Neural progenitor cell (in vitro differentiated cells): Measurements from ENCODE around the gene TBX22. TPM values are rescaled to one million over a fixed set of nuclear protein-coding genes. Genes with fewer than 3 reads are reported as not detected.

Experiments
- DNase-seq: peaks from one replicate; pipeline ENCODE4 v3.0.0-alpha.2; 2016; ENCODE audit warnings: low spot score
- H2AFZ ChIP-seq: fragments of 200-600 bp; sonication (generic); replicated peaks from 2 replicates; pipeline ENCODE4 v1.6.1; 2016; ENCODE audit warnings: antibody characterized with exemption
- H3F3A ChIP-seq: fragments of 200-600 bp; sonication (generic); 2 replicates; pipeline ENCODE4 v1.6.1; 2016; ENCODE audit warnings: antibody characterized with exemption, low read depth
- H3K27ac ChIP-seq: fragments of 200-600 bp; sonication (generic); 2 replicates; pipeline ENCODE4 v1.5.1; 2016; ENCODE audit warnings: mild to moderate bottlenecking
- H3K27me3 ChIP-seq: fragments of 200-600 bp; sonication (generic); 2 replicates; pipeline ENCODE4 v1.6.1; 2016; ENCODE audit warnings: mild to moderate bottlenecking, moderate library complexity
- H3K36me3 ChIP-seq: fragments of 200-600 bp; sonication (generic); 2 replicates; pipeline ENCODE4 v1.5.1; 2016
- H3K4me1 ChIP-seq: fragments of 200-600 bp; sonication (generic); 2 replicates; pipeline ENCODE4 v1.6.1; 2016; ENCODE audit warnings: mixed run types
- H3K4me2 ChIP-seq: fragments of 200-600 bp; sonication (generic); 2 replicates; pipeline ENCODE4 v1.6.1; 2016
- H3K4me3 ChIP-seq: fragments of 200-600 bp; sonication (generic); 2 replicates; pipeline ENCODE4 v1.5.1; 2016
- H3K79me2 ChIP-seq: fragments of 200-600 bp; sonication (generic); 2 replicates; pipeline ENCODE4 v1.6.1; 2016; ENCODE audit warnings: low read depth
- H3K9ac ChIP-seq: fragments of 200-600 bp; sonication (generic); 2 replicates; pipeline ENCODE4 v1.6.1; 2016
- H3K9me3 ChIP-seq: fragments of 200-600 bp; sonication (generic); 2 replicates; pipeline ENCODE4 v1.5.1; 2016; ENCODE audit warnings: low read depth
- H4K20me1 ChIP-seq: fragments of 200-600 bp; sonication (generic); 2 replicates; pipeline ENCODE4 v1.6.1; 2016; ENCODE audit warnings: low read depth
- H3K27ac Mint-ChIP-seq: 3 replicates; pipeline ENCODE4 v1.8.0; 2021; ENCODE audit warnings: mixed read lengths
- H3K27me3 Mint-ChIP-seq: 2 replicates; pipeline ENCODE4 v1.8.0; 2022; ENCODE audit warnings: low read depth, mild to moderate bottlenecking, inconsistent platforms, moderate library complexity, mixed read lengths; ENCODE audit not compliant: insufficient read depth
- H3K36me3 Mint-ChIP-seq: 3 replicates; pipeline ENCODE4 v1.8.0; 2021; ENCODE audit warnings: mixed read lengths
- H3K4me1 Mint-ChIP-seq: 3 replicates; pipeline ENCODE4 v1.8.0; 2021; ENCODE audit warnings: mixed read lengths
- H3K4me3 Mint-ChIP-seq: 3 replicates; pipeline ENCODE4 v1.8.0; 2021; ENCODE audit warnings: mild to moderate bottlenecking, moderate library complexity, mixed read lengths
- H3K9me3 Mint-ChIP-seq: 3 replicates; pipeline ENCODE4 v1.8.0; 2020; ENCODE audit warnings: mixed read lengths
- EZH2 ChIP-seq: fragments of 200-600 bp; sonication (generic); IDR thresholded peaks from 2 replicates; pipeline ENCODE4 v1.6.1; 2017; ENCODE audit warnings: antibody characterized with exemption, mild to moderate bottlenecking, moderate library complexity
- EZH2phosphoT487 ChIP-seq: fragments of 200-600 bp; sonication (generic); IDR thresholded peaks from 2 replicates; pipeline ENCODE4 v1.6.1; 2017; ENCODE audit warnings: antibody characterized with exemption
- total RNA-seq: library from RNA; depleted of rRNA; stranded (reverse); fragments of >200 nt; gene quantifications from 2 replicates; pipeline ENCODE4 v1.2.3, GENCODE V29; 2015; ENCODE audit warnings: low replicate concordance
- TF ChIP-seq, protein P1 (sequence below): fragments of 200-600 bp; sonication (generic); IDR thresholded peaks from 2 replicates; pipeline ENCODE4 v1.5.1; 2017; ENCODE audit warnings: antibody characterized with exemption, mild to moderate bottlenecking

TBX22 gene
- total RNA-seq, 1 donor from 2014 or later: 1.0 TPM

DNA sequence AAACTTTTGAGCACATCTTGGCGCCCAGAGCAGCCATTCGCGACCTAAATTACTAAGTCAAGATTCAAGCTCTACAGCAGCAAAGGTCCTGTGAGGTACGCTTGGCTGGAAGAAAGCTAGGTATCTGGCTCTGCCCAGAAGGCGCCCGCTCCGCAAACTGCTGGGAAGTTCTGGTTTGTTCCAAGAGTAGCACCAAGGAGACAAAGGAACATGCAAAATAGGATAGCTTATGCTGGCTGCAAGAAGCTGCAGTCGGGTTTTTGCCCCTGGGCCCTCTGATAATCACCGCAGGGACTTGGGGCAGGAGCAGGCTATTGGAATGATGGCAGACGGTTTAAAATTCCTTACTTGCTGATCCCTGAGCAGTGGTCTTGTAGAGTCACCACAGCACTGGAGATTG, 3.0 kb upstream of the TBX22 start:
- Histone ChIP-seq H2AFZ (no peak overlapping the region), H3K27ac (no peak overlapping the region), H3K9me3 (peaks cover 4% of the 10 kb centered on the region), H3K27me3 (no peaks in the 10 kb centered on the region), H3F3A (no peaks in the 10 kb centered on the region), H3K9ac (no peak overlapping the region), H4K20me1 (no peaks in the 10 kb centered on the region), H3K36me3 (no peaks in the 10 kb centered on the region), H3K79me2 (no peaks in the 10 kb centered on the region), H3K4me1 (no peaks in the 10 kb centered on the region), H3K4me3 (no peak overlapping the region), H3K4me2 (no peak overlapping the region)
- TF ChIP-seq EZH2phosphoT487 (no peak), EZH2 (no peak)
- TF ChIP-seq, protein P1, sequence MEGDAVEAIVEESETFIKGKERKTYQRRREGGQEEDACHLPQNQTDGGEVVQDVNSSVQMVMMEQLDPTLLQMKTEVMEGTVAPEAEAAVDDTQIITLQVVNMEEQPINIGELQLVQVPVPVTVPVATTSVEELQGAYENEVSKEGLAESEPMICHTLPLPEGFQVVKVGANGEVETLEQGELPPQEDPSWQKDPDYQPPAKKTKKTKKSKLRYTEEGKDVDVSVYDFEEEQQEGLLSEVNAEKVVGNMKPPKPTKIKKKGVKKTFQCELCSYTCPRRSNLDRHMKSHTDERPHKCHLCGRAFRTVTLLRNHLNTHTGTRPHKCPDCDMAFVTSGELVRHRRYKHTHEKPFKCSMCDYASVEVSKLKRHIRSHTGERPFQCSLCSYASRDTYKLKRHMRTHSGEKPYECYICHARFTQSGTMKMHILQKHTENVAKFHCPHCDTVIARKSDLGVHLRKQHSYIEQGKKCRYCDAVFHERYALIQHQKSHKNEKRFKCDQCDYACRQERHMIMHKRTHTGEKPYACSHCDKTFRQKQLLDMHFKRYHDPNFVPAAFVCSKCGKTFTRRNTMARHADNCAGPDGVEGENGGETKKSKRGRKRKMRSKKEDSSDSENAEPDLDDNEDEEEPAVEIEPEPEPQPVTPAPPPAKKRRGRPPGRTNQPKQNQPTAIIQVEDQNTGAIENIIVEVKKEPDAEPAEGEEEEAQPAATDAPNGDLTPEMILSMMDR: no peak
- H3K36me3 Mint-ChIP-seq: no peaks in the 10 kb centered on the region
- H3K4me1 Mint-ChIP-seq: no peaks in the 10 kb centered on the region
- no peak overlapping the region for H3K27ac Mint-ChIP-seq
- H3K9me3 Mint-ChIP-seq: peaks cover 2% of the 10 kb centered on the region
- DNase-seq: no peak
- no peak overlapping the region for H3K4me3 Mint-ChIP-seq
- H3K27me3 Mint-ChIP-seq: no peaks in the 10 kb centered on the region

DNA sequence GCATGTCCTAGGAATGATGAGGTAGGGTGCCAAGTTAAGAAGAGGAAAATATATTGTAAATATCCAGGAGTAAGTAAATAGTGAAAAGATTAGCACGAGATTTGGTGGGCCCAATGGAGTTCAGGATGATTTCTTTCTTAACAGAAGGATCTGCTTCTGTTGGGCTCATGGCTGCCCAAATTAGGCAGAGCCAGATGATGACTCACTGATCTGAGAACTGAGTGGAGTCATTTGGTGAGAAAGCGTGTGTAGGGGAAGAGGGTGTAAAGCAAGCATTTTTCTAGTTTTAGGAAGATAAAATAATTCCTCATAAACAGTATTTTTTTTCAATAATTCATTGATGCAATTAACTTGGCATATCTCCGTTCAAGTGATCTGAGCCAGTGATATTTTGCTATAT, 1.6 kb downstream of the TBX22 start:
- H2AFZ ChIP-seq: no peak overlapping the region
- DNase-seq: no peak
- H3F3A ChIP-seq: no peaks in the 10 kb centered on the region
- H3K4me1 Mint-ChIP-seq: no peaks in the 10 kb centered on the region
- TF ChIP-seq, protein P1: no peak
- no peak for TF ChIP-seq EZH2phosphoT487
- TF ChIP-seq EZH2: no peak
- no peaks in the 10 kb centered on the region for H3K36me3 ChIP-seq
- no peaks in the 10 kb centered on the region for H4K20me1 ChIP-seq
- no peak overlapping the region for H3K4me3 Mint-ChIP-seq
- no peaks in the 10 kb centered on the region for H3K79me2 ChIP-seq
- no peak overlapping the region for H3K9ac ChIP-seq
- no peak overlapping the region for H3K4me2 ChIP-seq
- peaks cover 2% of the 10 kb centered on the region for H3K9me3 Mint-ChIP-seq
- H3K27me3 Mint-ChIP-seq: no peaks in the 10 kb centered on the region
- no peaks in the 10 kb centered on the region for H3K4me1 ChIP-seq
- no peaks in the 10 kb centered on the region for H3K36me3 Mint-ChIP-seq
- no peaks in the 10 kb centered on the region for H3K9me3 ChIP-seq
- no peak overlapping the region for H3K4me3 ChIP-seq
- no peaks in the 10 kb centered on the region for H3K27me3 ChIP-seq
- no peak overlapping the region for H3K27ac ChIP-seq
- no peak overlapping the region for H3K27ac Mint-ChIP-seq

DNA sequence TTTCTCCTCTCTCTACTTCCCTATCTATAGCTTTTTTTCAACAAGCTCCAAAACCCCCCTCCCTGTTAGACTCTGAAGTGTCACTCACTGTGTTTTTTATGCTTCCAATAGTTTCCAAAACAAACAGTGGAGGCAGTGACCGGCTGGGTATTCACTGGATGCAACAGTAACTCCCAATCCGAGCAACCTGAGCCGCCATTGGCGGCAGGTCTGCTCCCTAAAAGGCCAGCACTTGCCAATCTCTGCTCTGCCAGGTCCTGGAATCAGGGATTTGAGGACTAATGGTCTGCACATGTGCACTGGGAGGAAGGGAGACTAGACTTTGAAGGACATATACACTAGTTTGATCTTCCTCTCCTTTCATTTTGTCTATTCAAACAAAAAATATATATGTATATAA, 7.1 kb downstream of the TBX22 start:
- Histone ChIP-seq H3K4me1 (no peaks in the 10 kb centered on the region), H3K4me2 (peak overlapping the region; percentile 78), H3K4me3 (peak overlapping the region; percentile 56), H3K79me2 (no peaks in the 10 kb centered on the region), H4K20me1 (no peaks in the 10 kb centered on the region), H3K36me3 (no peaks in the 10 kb centered on the region), H3F3A (no peaks in the 10 kb centered on the region), H3K9me3 (no peaks in the 10 kb centered on the region), H2AFZ (no peak overlapping the region), H3K27me3 (peaks cover 7% of the 10 kb centered on the region), H3K9ac (no peak overlapping the region), H3K27ac (no peak overlapping the region)
- H3K36me3 Mint-ChIP-seq: no peaks in the 10 kb centered on the region
- peak overlapping the region; percentile 48 for H3K4me3 Mint-ChIP-seq
- DNase-seq: peak; percentile 33
- H3K9me3 Mint-ChIP-seq: peaks cover 3% of the 10 kb centered on the region
- H3K4me1 Mint-ChIP-seq: no peaks in the 10 kb centered on the region
- TF ChIP-seq EZH2phosphoT487: no peak
- no peak for TF ChIP-seq EZH2
- TF ChIP-seq, protein P1: no peak
- peaks cover 4% of the 10 kb centered on the region for H3K27me3 Mint-ChIP-seq
- H3K27ac Mint-ChIP-seq: no peak overlapping the region
